Endodermal cell (in vitro differentiated cells): ENCODE data around the gene ZNF561. TPM values are rescaled to one million over a fixed set of nuclear protein-coding genes. Genes with fewer than 3 reads are reported as not detected.

ENCODE experiments used
- DNase-seq: peaks from one replicate; pipeline ENCODE4 v3.0.0-alpha.2; 2017
- H3K27ac ChIP-seq: 2 replicates; pipeline ENCODE4 v1.5.1; 2013; ENCODE audit warnings: mild to moderate bottlenecking, low read depth, low read length, moderate library complexity
- H3K27me3 ChIP-seq: 2 replicates; pipeline ENCODE4 v1.6.1; 2013; ENCODE audit warnings: mild to moderate bottlenecking, low read length, moderate library complexity; ENCODE audit not compliant: insufficient read depth, control insufficient read depth, poor library complexity, severe bottlenecking
- H3K36me3 ChIP-seq: 2 replicates; pipeline ENCODE4 v1.7.0; 2013; ENCODE audit warnings: mild to moderate bottlenecking, low read length, moderate library complexity; ENCODE audit not compliant: control insufficient read depth, insufficient read depth
- H3K4me1 ChIP-seq: one replicate; pipeline ENCODE4 v1.7.0; 2013; ENCODE audit warnings: low read length; ENCODE audit not compliant: control insufficient read depth, insufficient read depth
- H3K4me3 ChIP-seq: 2 replicates; pipeline ENCODE4 v1.5.1; 2013; ENCODE audit warnings: mild to moderate bottlenecking, low read length, moderate library complexity
- H3K9ac ChIP-seq: 2 replicates; pipeline ENCODE4 v1.6.1; 2013; ENCODE audit warnings: mild to moderate bottlenecking, low read length, moderate library complexity; ENCODE audit not compliant: poor library complexity, severe bottlenecking; ENCODE audit errors: extremely low read depth
- H3K9me3 ChIP-seq: 2 replicates; pipeline ENCODE4 v1.6.1; 2013; ENCODE audit warnings: mild to moderate bottlenecking, low read length, moderate library complexity; ENCODE audit not compliant: control insufficient read depth
- H3K27ac Mint-ChIP-seq: 2 replicates; pipeline ENCODE4 v1.8.0; 2020; ENCODE audit warnings: mixed read lengths
- H3K27me3 Mint-ChIP-seq: 2 replicates; pipeline ENCODE4 v1.8.0; 2021; ENCODE audit warnings: mild to moderate bottlenecking, mixed read lengths; ENCODE audit not compliant: insufficient read depth
- H3K36me3 Mint-ChIP-seq: 2 replicates; pipeline ENCODE4 v1.8.0; 2020; ENCODE audit warnings: low read depth, mixed read lengths
- H3K4me1 Mint-ChIP-seq: 2 replicates; pipeline ENCODE4 v1.8.0; 2020; ENCODE audit warnings: mixed read lengths
- H3K4me3 Mint-ChIP-seq: 2 replicates; pipeline ENCODE4 v1.8.0; 2020; ENCODE audit warnings: mild to moderate bottlenecking, moderate library complexity, mixed read lengths
- H3K9me3 Mint-ChIP-seq: 2 replicates; pipeline ENCODE4 v1.8.0; 2020; ENCODE audit warnings: mild to moderate bottlenecking, mixed read lengths
- CTCF ChIP-seq: fragments of 200-600 bp; sonication (generic); conservative IDR thresholded peaks from 2 replicates; pipeline ENCODE4 v1.5.0; 2021; ENCODE audit warnings: antibody characterized with exemption, mild to moderate bottlenecking
- WGBS, 2 experiments: methylation state at CpG; one replicate each; pipeline versions ENCODE4 v1.1.5 to v1.1.7; 2013; ENCODE audit warnings: missing lambda C conversion rate in 2 of 2, mixed read lengths in 1 of 2; ENCODE audit not compliant: insufficient coverage in 1 of 2, insufficient read length in 1 of 2; 5-methylcytosine and 5-hydroxymethylcytosine counted together
- total RNA-seq, 2 donors: library from RNA; stranded (reverse); fragmentation: NEBNext Ultra II Directional in 1 of 2; extraction: Animal tissue kit (Norgen Biotek cat#: 25700) in 1 of 2; gene quantifications; 2 replicates in 1 of 2; 3 replicates in 1 of 2; pipeline ENCODE4 v1.2.1, GENCODE V29; 2021

ZNF561 gene
- total RNA-seq, 2 donors from 2014 or later, result 51.0 to 57.2 TPM

- Mint-ChIP-seq H3K27ac (no peak overlapping the region), H3K36me3 (peaks cover 67% of the 10 kb centered on the region), H3K4me3 (peak overlapping the region; percentile 96), H3K27me3 (no peaks in the 10 kb centered on the region), H3K9me3 (peaks cover 67% of the 10 kb centered on the region), H3K4me1 (peaks cover 10% of the 10 kb centered on the region)
- H3K9ac ChIP-seq, result no peak overlapping the region
- peak overlapping the region; percentile 99 for H3K4me3 ChIP-seq
- no peak for TF ChIP-seq CTCF
- H3K27ac ChIP-seq, result no peak overlapping the region
- no peak for DNase-seq
- H3K4me1 ChIP-seq, result no peaks in the 10 kb centered on the region
- peaks cover 61% of the 10 kb centered on the region for H3K36me3 ChIP-seq
- peaks cover 59% of the 10 kb centered on the region for H3K9me3 ChIP-seq
- H3K27me3 ChIP-seq, result no peaks in the 10 kb centered on the region
- WGBS, 2 experiments, result 82 to 97% methylated on average over 3 to 5 of the region's 5 CpGs
Observed at GRCh38 chr19:9580728-9581127, 40.3 kb downstream of the ZNF561 start.

- Mint-ChIP-seq H3K9me3 (peaks cover 99% of the 10 kb centered on the region), H3K27me3 (no peaks in the 10 kb centered on the region), H3K27ac (no peak overlapping the region), H3K4me1 (no peaks in the 10 kb centered on the region), H3K36me3 (peaks cover 97% of the 10 kb centered on the region), H3K4me3 (no peak overlapping the region)
- WGBS, 2 experiments, result 83 to 95% methylated on average over 3 to 6 of the region's 6 CpGs
- H3K36me3 ChIP-seq, result peaks cover 99% of the 10 kb centered on the region
- peak overlapping the region; percentile 59 for H3K4me3 ChIP-seq
- TF ChIP-seq CTCF, result no peak
- H3K9me3 ChIP-seq, result peaks cover 100% of the 10 kb centered on the region
- H3K4me1 ChIP-seq, result no peaks in the 10 kb centered on the region
- no peak for DNase-seq
- no peak overlapping the region for H3K9ac ChIP-seq
- H3K27me3 ChIP-seq, result no peaks in the 10 kb centered on the region
- H3K27ac ChIP-seq, result no peak overlapping the region
Observed at GRCh38 chr19:9570255-9570654, 50.8 kb downstream of the ZNF561 start.

- no peak overlapping the region for H3K4me3 Mint-ChIP-seq
- H3K27ac Mint-ChIP-seq, result no peak overlapping the region
- no peak for DNase-seq
- Histone ChIP-seq H3K4me3 (peak overlapping the region; percentile 67), H3K27me3 (no peaks in the 10 kb centered on the region), H3K27ac (no peak overlapping the region), H3K9me3 (peaks cover 100% of the 10 kb centered on the region), H3K4me1 (no peaks in the 10 kb centered on the region), H3K9ac (no peak overlapping the region), H3K36me3 (peaks cover 100% of the 10 kb centered on the region)
- H3K36me3 Mint-ChIP-seq, result peaks cover 99% of the 10 kb centered on the region
- peak; percentile 57 for TF ChIP-seq CTCF
- H3K4me1 Mint-ChIP-seq, result no peaks in the 10 kb centered on the region
- H3K9me3 Mint-ChIP-seq, result peaks cover 99% of the 10 kb centered on the region
- WGBS, 2 experiments, result 100% methylated on average over 1 of the region's 1 CpG
- peaks cover 2% of the 10 kb centered on the region for H3K27me3 Mint-ChIP-seq
Observed at GRCh38 chr19:9566729-9567128, 54.3 kb downstream of the ZNF561 start.
